ENCODE measurements around the gene GP1BA. TPM values are rescaled to one million over a fixed set of nuclear protein-coding genes. Genes with fewer than 3 reads are reported as not detected.

Gene GP1BA
- total RNA-seq, 1 experiment from 2014 or later = 0.05 TPM

- no peak for DNase-seq (ENCODE audit: low read depth)
Observed at GRCh38 chr17:4950746-4951204, 18.7 kb downstream of the GP1BA start, which contains the start of gene ENO3. Gene ENO3, plus strand, starts transcription at chr17:4951119. Its CDS starts 711 bp downstream, at chr17:4951830.

DNA sequence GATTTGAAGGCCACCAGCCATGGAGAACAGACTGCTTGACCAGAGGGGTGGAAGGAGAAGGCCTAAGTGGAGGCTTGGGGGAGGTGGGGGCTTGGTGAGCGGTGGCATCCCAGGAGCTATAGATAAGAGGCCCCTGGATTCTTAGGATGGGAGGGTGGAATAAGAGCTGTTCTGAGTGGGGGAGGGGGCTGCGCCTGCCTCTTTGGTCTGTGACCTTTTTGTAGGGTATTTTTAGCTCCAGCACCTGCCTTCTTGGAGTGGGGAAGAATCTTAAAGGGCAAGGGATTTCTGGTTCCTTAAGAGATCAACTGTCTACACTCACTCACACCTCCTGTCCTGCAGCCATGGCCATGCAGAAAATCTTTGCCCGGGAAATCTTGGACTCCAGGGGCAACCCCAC is 19.4 kb downstream of the GP1BA start:
- DNase-seq (ENCODE audit: low read depth) = no peak

DNA sequence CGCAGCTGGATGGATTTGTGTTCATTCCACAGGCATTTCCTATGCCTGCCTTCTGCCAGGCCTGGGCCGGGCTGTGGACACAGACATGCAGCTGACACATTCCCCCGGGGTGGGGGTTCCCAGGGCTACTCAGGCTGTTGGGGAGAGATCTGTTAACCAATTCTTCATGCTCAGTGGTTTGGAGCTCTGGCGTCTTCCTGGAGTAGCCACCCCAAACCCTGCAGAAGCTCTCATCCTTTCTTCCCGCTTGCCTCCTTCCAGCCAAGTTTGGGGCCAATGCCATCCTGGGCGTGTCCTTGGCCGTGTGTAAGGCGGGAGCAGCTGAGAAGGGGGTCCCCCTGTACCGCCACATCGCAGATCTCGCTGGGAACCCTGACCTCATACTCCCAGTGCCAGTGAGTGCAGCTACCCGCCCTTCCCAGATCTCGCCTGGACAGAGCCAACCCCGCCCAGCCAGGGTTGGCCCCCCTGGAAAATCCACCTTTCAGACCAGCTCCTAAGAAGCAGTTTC is 21.4 kb downstream of the GP1BA start:
- peak; percentile 87 for DNase-seq (ENCODE audit: low read depth)

GRCh38 chr17:4955091-4955490 is 23.0 kb downstream of the GP1BA start:
- no peak for DNase-seq (ENCODE audit: low read depth)

DNA sequence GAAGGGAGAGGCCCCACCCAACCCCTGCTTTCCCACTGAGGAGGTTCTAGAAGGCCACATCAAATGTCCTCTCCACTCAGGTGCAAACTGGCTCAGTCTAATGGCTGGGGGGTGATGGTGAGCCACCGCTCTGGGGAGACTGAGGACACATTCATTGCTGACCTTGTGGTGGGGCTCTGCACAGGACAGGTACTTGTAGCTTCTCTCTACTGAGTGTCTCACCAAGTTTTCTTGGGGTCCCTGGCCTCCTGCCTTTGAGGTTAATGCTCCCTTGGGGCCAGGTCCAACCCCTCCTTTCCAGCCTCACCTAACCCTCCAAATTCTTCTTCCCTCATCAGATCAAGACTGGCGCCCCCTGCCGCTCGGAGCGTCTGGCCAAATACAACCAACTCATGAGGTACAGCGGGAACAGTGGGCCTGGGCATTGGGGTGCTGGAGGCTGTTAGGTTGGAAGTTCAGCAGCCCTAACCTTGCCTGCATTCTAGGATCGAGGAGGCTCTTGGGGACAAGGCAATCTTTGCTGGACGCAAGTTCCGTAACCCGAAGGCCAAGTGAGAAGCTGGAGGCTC is 24.5 kb downstream of the GP1BA start:
- DNase-seq (ENCODE audit: low read depth) = no peak

GRCh38 chr17:4958102-4958501 is 26.0 kb downstream of the GP1BA start:
- DNase-seq (ENCODE audit: low read depth) = no peak

GRCh38 chr17:4959261-4959965 is 27.3 kb downstream of the GP1BA start:
- no peak for DNase-seq (ENCODE audit: low read depth)

DNA sequence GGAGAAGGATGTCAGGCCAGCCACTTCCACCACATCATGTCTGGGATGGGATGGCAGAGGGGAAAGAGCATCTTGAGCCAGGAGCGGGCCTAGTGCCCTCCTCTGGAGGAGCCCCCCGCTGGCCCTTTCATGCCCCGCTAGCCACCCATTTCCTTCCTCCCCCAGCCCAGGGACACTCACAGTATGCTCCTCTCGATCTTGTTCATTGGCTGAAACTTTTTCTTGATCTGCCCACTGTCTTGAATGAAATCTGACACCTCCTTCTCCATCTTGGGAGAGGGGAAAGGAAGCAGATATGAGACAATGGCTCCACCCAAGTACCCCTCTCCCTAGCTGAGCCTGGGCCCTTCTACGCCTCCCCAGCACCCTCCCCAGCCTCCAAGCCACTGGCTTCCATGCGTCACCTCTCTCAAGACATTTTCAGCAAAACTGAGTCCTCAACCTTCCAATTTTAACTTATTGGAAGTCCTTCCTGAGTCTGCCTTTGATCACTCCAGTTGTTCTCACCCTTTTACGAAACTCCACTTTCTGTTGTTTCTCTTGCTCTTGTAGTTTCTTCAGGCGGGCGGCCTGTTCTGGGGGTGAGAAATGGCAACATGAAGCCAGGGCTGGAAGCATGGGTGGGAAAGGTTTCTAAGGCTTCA is 28.3 kb downstream of the GP1BA start:
- no peak for DNase-seq (ENCODE audit: low read depth)

- DNase-seq (ENCODE audit: low read depth) = no peak
Observed at GRCh38 chr17:4965311-4965986, 33.4 kb downstream of the GP1BA start.

GRCh38 chr17:4966844-4967538 is 34.9 kb downstream of the GP1BA start:
- peak; percentile 99 for DNase-seq (ENCODE audit: low read depth)

GRCh38 chr17:4967539-4968485 is 35.7 kb downstream of the GP1BA start, which contains the start of gene SPAG7:
Gene SPAG7, minus strand, starts transcription at chr17:4967817. Its CDS starts 13 bp downstream, at chr17:4967804.
- DNase-seq (ENCODE audit: low read depth) = peak; percentile 89

GRCh38 chr17:4968486-4969046 is 36.5 kb downstream of the GP1BA start:
- DNase-seq (ENCODE audit: low read depth) = no peak

- peak; percentile 85 for DNase-seq (ENCODE audit: low read depth)
Observed at GRCh38 chr17:4969047-4969550, 37.0 kb downstream of the GP1BA start.

GRCh38 chr17:4969551-4970173 is 37.6 kb downstream of the GP1BA start:
- DNase-seq (ENCODE audit: low read depth) = no peak

- no peak for DNase-seq (ENCODE audit: low read depth)
Observed at GRCh38 chr17:4970273-4970672, 38.2 kb downstream of the GP1BA start.

GRCh38 chr17:4971826-4972225 is 39.7 kb downstream of the GP1BA start:
- DNase-seq (ENCODE audit: low read depth) = no peak

GRCh38 chr17:4972322-4972721 is 40.2 kb downstream of the GP1BA start:
- DNase-seq (ENCODE audit: low read depth) = no peak

DNA sequence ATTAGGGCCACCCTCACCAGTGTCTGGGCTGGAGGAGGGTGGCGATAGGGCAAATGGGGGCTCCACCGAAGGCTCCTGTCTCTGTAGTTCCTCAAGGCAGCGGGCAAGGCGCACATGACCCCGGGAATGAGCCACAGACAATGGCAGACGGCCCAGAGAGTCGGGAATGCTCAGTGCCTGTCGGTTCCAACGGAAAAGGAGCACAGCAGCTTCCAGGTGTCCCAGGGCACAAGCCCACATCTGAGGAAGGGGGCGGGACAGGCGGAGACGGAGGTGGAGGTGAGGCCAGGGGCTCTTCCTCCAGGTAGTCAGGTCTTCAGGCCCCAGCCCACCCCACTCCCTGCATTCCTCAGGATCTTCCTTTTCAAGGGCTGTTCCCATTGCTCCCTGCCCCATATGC is 40.7 kb downstream of the GP1BA start:
- no peak for DNase-seq (ENCODE audit: low read depth)
